Cardiac muscle cell (in vitro differentiated cells and primary cell): Measurements from ENCODE around the gene CACNG4. TPM values are rescaled to one million over a fixed set of nuclear protein-coding genes. Genes with fewer than 3 reads are reported as not detected.

Source experiments
- DNase-seq, 2 donors: peaks; one replicate each; pipeline versions ENCODE4 v3.0.0 to v3.0.0-alpha.2; 2010 to 2017; ENCODE audit warnings: low read depth in 1 of 2, low spot score in 1 of 2
- H3K27ac ChIP-seq: fragments of 200-600 bp; sonication (generic); 2 replicates; pipeline ENCODE4 v1.5.1; 2016
- H3K27me3 ChIP-seq: fragments of 200-600 bp; sonication (generic); 2 replicates; pipeline ENCODE4 v1.6.0; 2016; ENCODE audit warnings: control low read depth
- H3K36me3 ChIP-seq: fragments of 200-600 bp; sonication (generic); 2 replicates; pipeline ENCODE4 v1.5.1; 2016; ENCODE audit warnings: control low read depth
- H3K4me1 ChIP-seq: fragments of 200-600 bp; sonication (generic); 2 replicates; pipeline ENCODE4 v1.8.1; 2017; ENCODE audit warnings: low read depth, mild to moderate bottlenecking, mixed run types
- H3K4me3 ChIP-seq: fragments of 200-600 bp; sonication (generic); 2 replicates; pipeline ENCODE4 v1.5.1; 2016; ENCODE audit warnings: mild to moderate bottlenecking
- H3K9me3 ChIP-seq: fragments of 200-600 bp; sonication (generic); 2 replicates; pipeline ENCODE4 v1.5.1; 2017; ENCODE audit warnings: low read depth, mild to moderate bottlenecking, control low read depth
- CTCF ChIP-seq: IDR thresholded peaks from 2 replicates; pipeline ENCODE4 v1.5.1; 2012; ENCODE audit warnings: low read depth, mild to moderate bottlenecking, low read length
- polyA plus RNA-seq: library from polyadenylated mRNA; unstranded; fragments of >200 nt; fragmentation: Nextera tagmentation; extraction: Ambion mirVana; gene quantifications from 2 replicates; pipeline ENCODE4 v1.2.1, GENCODE V29; 2016
- total RNA-seq: library from RNA; depleted of rRNA; stranded (reverse); fragments of >200 nt; gene quantifications from 2 replicates; pipeline ENCODE4 v1.2.3, GENCODE V29; 2016

The CACNG4 gene
- 1.2 and 2.2 TPM in 2 replicates for total RNA-seq
- 1.2 and 3.0 TPM in 2 replicates for polyA plus RNA-seq

DNA sequence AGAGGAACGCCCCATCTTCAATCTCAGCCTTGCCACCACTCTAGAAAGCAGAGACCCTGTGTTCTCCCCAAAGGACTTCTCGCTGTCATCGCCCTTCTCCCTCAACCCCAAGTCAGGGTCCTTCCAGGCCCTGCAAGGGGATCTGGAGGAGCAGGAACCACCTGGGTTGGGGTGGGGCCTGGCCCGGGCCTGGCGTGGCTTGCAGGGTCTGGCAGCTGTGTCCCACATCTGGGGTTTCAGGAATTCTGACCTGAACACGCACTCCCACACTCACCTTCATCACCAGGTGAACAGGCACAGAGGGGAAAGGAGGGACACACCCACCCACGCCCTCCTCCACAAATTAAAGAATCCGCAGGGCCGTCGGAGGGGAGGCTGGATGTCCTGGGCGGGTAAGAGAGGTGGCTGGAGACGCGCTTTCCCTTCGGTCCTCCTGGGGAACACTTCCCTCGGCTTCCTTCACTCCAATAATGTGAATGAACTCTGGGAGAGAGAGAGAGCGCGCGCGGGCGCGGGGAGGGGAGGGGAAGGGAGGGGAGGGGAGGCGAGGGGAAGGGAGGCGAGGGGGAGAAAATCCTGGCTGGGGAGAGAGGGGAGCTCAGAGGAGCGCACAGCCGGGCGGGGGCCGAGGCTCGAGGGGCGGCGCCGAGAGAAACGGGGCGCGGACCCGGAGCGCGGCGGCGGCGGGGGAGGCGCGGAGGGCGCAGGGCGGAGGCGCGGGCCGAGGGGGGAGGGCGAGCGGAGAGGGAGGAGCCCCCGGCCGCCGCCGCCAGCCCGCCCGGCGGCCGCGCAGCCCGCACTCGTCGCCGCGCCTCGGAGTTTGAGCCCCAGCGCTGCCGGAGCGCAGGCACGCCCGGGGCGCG is at the start of gene CACNG4:
Gene CACNG4 (plus strand): TSS at position 799 of the 863 bp plus-strand sequence. CDS start 205 bp downstream, outside the sequence.
- no peak for TF ChIP-seq CTCF
- H3K36me3 ChIP-seq, result no peaks in the 10 kb centered on the region
- peaks cover 7% of the 10 kb centered on the region for H3K4me1 ChIP-seq
- peak within 1 kb of the TSS; percentile 19 for H3K4me3 ChIP-seq
- no peaks in the 10 kb centered on the region for H3K9me3 ChIP-seq
- peaks cover 78% of the 10 kb centered on the region for H3K27me3 ChIP-seq
- DNase-seq, result peak in 1 of 2 donors; percentile 31
- H3K27ac ChIP-seq, result no peak within 1 kb of the TSS

- Histone ChIP-seq H3K4me1 (no peaks in the 10 kb centered on the region), H3K27ac (no peak overlapping the region), H3K36me3 (no peaks in the 10 kb centered on the region), H3K27me3 (no peaks in the 10 kb centered on the region), H3K4me3 (no peak overlapping the region), H3K9me3 (no peaks in the 10 kb centered on the region)
- no peak for TF ChIP-seq CTCF
- no peak for DNase-seq
These were observed 49.3 kb upstream of the CACNG4 start for GRCh38 chr17:66915204-66915611.

DNA sequence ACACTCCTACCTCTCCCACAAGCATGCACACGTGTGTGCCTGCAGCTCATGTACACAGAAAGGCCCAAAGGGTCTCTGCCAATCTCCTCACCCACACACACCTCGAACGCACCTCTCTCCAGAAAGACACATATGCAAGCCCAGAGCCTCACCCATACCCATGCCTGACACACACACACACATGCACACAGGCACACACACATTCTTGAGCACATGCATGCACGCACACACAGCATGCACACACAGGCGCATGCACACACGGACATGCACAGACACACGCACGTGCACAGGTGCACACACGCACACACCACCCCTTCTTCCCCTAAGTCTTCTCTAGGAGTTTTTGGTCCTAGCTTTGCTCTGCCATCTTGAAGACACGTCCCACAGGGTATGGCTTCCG is 48.7 kb upstream of the CACNG4 start:
- no peaks in the 10 kb centered on the region for H3K4me1 ChIP-seq
- no peak for DNase-seq
- H3K9me3 ChIP-seq, result no peaks in the 10 kb centered on the region
- no peaks in the 10 kb centered on the region for H3K27me3 ChIP-seq
- no peak overlapping the region for H3K4me3 ChIP-seq
- TF ChIP-seq CTCF, result no peak
- no peaks in the 10 kb centered on the region for H3K36me3 ChIP-seq
- no peak overlapping the region for H3K27ac ChIP-seq

GRCh38 chr17:66916946-66917345 is 47.6 kb upstream of the CACNG4 start:
- no peak for TF ChIP-seq CTCF
- Histone ChIP-seq H3K4me1 (no peaks in the 10 kb centered on the region), H3K27ac (no peak overlapping the region), H3K4me3 (no peak overlapping the region), H3K36me3 (no peaks in the 10 kb centered on the region), H3K9me3 (no peaks in the 10 kb centered on the region), H3K27me3 (no peaks in the 10 kb centered on the region)
- DNase-seq, result no peak

DNA sequence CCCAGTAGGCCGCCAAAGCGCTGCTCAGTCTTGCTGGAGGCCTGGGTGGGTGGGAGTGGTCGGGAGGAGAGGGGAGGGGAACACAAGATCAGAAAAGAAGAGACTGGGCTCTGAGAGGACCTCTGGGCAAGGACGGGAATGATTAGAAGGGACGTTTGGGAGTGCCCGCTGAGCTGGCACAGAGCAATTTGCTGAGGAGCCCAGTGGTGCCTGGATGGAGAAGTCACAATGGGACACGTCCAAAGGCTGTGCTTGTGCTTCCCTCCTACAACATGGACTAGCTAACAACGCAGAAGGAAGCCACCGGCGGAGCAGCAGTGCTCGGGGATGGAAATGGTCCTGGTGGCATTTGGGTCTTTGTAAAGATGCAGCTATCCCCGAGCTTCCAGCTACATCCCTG is 45.6 kb upstream of the CACNG4 start:
- Histone ChIP-seq H3K27ac (no peak overlapping the region), H3K9me3 (no peaks in the 10 kb centered on the region), H3K27me3 (no peaks in the 10 kb centered on the region), H3K36me3 (no peaks in the 10 kb centered on the region), H3K4me3 (no peak overlapping the region), H3K4me1 (no peaks in the 10 kb centered on the region)
- TF ChIP-seq CTCF, result no peak
- no peak for DNase-seq
